ENCODE measurements around the gene TPRG1L.

Gene TPRG1L

DNA sequence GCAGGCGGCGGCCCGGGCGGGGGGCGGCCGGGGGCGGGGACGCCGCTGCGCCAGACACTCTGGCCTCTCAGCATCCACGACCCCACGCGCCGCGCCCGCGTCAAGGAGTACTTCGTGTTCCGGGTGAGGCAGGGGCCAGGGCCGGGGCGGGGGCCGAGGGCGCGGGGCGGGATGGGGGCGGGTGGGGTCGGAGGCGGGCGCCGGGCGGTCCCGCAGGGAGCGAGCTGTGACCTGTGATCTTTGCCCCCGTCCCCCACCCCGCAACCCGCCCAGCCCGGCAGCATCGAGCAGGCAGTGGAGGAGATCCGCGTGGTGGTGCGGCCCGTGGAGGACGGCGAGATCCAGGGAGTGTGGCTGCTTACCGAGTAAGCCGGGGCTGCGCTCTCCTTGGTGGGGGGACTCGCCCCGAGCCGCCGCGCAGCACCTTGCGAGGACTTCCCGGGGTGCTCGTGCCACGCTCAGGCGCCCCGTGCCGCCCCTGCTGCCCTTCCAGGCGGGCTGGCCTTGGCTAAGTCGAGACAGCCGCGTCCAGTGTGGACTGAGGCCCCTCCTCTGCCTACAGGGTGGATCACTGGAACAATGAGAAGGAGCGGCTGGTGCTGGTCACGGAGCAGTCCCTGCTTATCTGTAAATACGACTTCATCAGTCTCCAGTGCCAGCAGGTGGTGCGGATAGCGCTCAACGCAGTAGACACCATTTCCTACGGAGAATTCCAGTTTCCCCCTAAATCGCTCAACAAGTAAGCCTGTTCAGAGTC is 514 bp downstream of the TPRG1L start:
- H3K4me3 ChIP-seq: peak overlapping the region; percentile 85
- no peak for DNase-seq (ENCODE audit: low spot score)
- TF ChIP-seq, protein P1, sequence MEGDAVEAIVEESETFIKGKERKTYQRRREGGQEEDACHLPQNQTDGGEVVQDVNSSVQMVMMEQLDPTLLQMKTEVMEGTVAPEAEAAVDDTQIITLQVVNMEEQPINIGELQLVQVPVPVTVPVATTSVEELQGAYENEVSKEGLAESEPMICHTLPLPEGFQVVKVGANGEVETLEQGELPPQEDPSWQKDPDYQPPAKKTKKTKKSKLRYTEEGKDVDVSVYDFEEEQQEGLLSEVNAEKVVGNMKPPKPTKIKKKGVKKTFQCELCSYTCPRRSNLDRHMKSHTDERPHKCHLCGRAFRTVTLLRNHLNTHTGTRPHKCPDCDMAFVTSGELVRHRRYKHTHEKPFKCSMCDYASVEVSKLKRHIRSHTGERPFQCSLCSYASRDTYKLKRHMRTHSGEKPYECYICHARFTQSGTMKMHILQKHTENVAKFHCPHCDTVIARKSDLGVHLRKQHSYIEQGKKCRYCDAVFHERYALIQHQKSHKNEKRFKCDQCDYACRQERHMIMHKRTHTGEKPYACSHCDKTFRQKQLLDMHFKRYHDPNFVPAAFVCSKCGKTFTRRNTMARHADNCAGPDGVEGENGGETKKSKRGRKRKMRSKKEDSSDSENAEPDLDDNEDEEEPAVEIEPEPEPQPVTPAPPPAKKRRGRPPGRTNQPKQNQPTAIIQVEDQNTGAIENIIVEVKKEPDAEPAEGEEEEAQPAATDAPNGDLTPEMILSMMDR (IDR thresholded peaks at IDR 0.05): no peak
- peak overlapping the region; percentile 71 to 91 for H3K27ac ChIP-seq

DNA sequence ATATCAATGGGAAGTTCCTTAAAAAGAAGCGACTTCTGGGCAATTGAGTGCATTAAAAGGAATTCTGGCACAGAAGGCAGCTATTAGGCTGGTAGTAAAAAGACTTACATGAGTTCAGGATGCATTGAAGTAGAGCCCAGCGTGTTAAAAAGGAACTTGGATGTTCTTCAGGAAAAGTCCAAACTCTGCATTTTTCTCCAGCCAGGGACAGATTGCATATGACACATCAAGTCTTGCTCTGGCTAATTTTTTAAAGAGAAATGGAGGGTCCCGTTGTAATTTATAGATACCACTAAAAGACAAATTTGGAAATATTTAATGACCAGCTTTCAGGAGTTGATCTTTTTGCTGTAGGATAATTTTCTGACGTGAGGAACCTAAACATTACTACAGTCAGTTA is 1.2 kb downstream of the TPRG1L start:
- Histone ChIP-seq H3K27ac (peak overlapping the region in 1 of 2 donors; percentile 91), H3K4me3 (peak overlapping the region; percentile 85)
- TF ChIP-seq, protein P1 (IDR thresholded peaks at IDR 0.05): no peak
- DNase-seq (ENCODE audit: low spot score): no peak

DNA sequence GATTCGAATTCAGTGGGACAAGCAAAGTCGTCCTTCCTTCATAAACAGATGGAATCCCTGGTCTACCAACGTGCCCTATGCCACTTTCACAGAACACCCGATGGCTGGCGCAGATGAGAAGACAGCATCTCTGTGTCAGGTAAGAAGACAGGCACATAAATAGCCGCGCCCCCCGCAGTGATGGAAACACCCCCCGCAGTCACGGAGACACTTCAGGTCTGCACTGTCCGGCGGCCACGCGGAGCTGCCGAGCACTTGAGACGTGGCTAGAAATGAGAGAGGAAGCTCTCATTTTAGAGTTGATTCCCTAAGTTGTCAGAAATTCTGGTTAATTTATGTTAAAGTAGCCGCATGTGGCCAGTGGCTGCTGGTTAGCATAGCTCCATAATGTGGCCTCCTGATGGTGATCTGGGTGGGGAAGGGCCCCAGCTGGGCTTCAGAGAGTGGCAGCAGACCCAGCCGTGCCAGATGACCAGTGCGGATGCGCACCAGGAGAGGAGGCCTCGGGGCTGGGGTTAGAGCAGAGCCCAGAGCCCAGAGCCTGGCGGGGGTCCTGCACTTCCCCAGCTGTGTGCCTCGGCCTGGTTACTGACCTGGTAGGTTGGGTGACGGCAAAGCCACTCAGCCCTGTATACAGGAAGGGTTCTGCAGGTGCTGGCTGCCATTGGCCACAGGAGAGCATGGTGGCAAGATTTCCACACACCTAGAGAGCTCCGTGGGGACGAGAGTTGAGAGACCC is 2.9 kb downstream of the TPRG1L start:
- TF ChIP-seq, protein P1 (IDR thresholded peaks at IDR 0.05): no peak
- Histone ChIP-seq H3K27ac (no peak overlapping the region), H3K4me3 (no peak overlapping the region)
- DNase-seq (ENCODE audit: low spot score): no peak

DNA sequence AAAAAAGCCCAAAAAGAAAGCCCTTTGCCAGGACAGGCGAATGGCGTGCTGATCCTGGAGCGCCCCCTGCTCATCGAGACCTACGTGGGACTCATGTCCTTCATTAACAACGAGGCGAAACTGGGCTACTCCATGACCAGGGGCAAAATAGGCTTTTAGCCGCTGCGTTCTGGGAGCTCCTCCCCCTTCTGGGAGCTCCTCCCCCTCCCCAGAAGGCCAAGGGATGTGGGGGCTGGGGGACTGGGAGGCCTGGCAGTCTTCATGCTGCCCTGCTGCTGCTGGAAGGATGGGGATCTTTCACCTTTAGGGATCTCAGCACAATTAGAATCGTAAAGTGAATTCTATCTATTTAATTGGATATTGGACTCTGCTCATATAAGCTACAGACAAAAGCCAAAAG is 3.6 kb downstream of the TPRG1L start:
- TF ChIP-seq, protein P1 (IDR thresholded peaks at IDR 0.05): no peak
- Histone ChIP-seq H3K27ac (no peak overlapping the region), H3K4me3 (no peak overlapping the region)
- DNase-seq (ENCODE audit: low spot score): no peak

DNA sequence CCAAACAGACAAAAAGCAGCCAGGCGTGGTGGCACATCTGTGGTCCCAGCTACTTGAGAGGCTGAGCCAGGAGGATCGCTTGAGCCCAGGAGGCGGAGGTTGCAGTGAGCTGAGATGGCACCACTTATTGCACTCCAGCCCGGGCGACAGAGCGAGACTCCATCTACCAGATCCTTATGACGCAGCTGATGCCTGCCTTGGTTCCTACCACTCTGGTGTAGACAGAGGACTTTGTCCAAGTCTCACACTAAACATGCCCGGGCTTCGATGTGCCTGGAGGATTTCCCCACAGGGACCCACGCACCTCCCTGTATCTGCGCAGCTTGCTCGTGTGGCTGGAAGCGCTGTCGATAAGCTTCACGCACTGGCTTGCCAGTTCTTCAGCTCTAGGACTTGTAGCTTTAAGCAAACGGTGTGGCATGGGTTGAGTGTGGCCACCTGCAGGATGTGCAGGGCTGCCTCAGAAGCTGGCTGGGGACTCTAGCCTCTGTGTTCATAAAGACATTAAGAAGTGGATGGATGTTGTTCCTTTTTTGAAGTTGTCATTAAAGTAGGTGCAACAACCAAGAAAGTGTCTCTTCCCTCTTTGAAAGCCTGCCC is 4.8 kb downstream of the TPRG1L start:
- TF ChIP-seq, protein P1 (IDR thresholded peaks at IDR 0.05): no peak
- no peak overlapping the region for H3K4me3 ChIP-seq
- no peak for DNase-seq (ENCODE audit: low spot score)
- H3K27ac ChIP-seq: no peak overlapping the region

DNA sequence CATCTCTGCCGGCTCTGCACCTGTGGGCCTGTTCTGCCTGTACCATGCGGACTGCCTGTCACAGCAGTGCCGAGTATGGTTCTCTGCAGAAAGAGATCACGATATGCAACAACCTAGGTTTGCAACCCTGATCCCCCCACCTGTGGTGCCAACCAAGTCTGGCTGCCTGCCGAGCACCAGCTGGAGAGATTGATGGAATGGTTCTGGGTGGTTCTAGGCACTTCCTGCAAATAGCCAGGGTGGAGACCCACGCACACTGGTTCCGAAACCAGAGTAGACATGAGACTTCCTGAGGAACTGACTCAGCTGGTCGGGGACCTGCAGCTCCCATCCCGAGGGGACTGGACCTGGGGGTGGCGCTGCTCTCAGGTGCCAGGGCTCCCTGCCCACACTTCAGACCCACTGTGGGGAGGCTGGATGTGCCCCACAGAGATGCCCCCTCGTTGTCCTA is 5.4 kb downstream of the TPRG1L start:
- TF ChIP-seq, protein P1 (IDR thresholded peaks at IDR 0.05): no peak
- no peak for DNase-seq (ENCODE audit: low spot score)
- H3K27ac ChIP-seq: no peak overlapping the region
- no peak overlapping the region for H3K4me3 ChIP-seq

All from coronary artery (tissue), 2 donors.